Islet of Langerhans (tissue), 1 donor: ENCODE measurements around the gene DBH.
"Not testable (repeated sequence)": the region's sequence is repeated elsewhere in the genome, so short reads cannot be mapped to it uniquely, and the experiment has no call there.

ENCODE experiments used
- FAIRE-seq: peaks from one replicate; lab custom pipeline; 2011; peaks lifted over from hg19 to GRCh38; lab: Jason Lieb, UNC

The DBH gene

GRCh38 chr9:133666845-133667244 lies 30.7 kb downstream of the DBH start:
- no peak for FAIRE-seq

- no peak for FAIRE-seq
Measured at GRCh38 chr9:133667759-133668450, 31.7 kb downstream of the DBH start.

GRCh38 chr9:133669182-133669801 lies 33.1 kb downstream of the DBH start:
- FAIRE-seq: no peak

GRCh38 chr9:133670466-133670865 lies 34.3 kb downstream of the DBH start:
- FAIRE-seq: no peak

- FAIRE-seq: no peak
Measured at GRCh38 chr9:133671371-133671770, 35.2 kb downstream of the DBH start.

GRCh38 chr9:133672503-133673257 lies 36.5 kb downstream of the DBH start:
- no peak for FAIRE-seq

- FAIRE-seq: no peak
Measured at GRCh38 chr9:133673258-133673655, 37.1 kb downstream of the DBH start.

GRCh38 chr9:133674091-133674490 lies 37.9 kb downstream of the DBH start:
- FAIRE-seq: no peak

GRCh38 chr9:133675796-133676195 lies 39.6 kb downstream of the DBH start:
- FAIRE-seq: not testable (repeated sequence)

- FAIRE-seq: no peak
Measured at GRCh38 chr9:133676450-133676849, 40.3 kb downstream of the DBH start.

GRCh38 chr9:133677126-133678010 lies 41.2 kb downstream of the DBH start:
- FAIRE-seq: no peak

GRCh38 chr9:133679056-133679455 lies 42.9 kb downstream of the DBH start:
- no peak for FAIRE-seq

GRCh38 chr9:133679466-133680061 lies 43.4 kb downstream of the DBH start:
- no peak for FAIRE-seq

- FAIRE-seq: no peak
Measured at GRCh38 chr9:133680250-133680975, 44.2 kb downstream of the DBH start.

GRCh38 chr9:133680976-133681657 lies 45.0 kb downstream of the DBH start:
- no peak for FAIRE-seq

- no peak for FAIRE-seq
Measured at GRCh38 chr9:133681658-133682306, 45.6 kb downstream of the DBH start.

- FAIRE-seq: no peak
Measured at GRCh38 chr9:133682818-133683585, 46.8 kb downstream of the DBH start.

- no peak for FAIRE-seq
Measured at GRCh38 chr9:133683586-133684120, 47.5 kb downstream of the DBH start.
